ENCODE measurements around the gene DIS3L2.
A peak's percentile ranks its signal among the peaks of the same experiment; 100 is the strongest.

The DIS3L2 gene

DNA sequence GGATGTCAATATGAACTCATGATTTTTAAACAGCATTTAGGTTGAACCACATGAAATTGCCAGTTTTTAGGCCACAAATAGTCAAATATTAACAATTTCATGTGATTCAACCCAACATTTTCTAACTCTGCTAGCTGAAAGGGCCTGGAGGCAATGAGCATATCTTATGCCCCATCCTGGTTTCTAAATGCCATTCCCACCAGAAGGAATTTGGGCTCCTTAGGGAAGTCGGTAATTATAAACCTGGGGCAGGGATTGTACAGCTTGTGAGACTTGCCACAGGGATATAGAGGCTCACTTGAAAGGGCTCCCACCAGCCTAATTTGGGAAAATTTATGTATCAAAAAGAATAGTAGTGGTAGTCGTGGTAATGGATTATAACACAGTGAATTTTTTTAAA lies 238.7 kb downstream of the DIS3L2 start:
- no peak for DNase-seq

DNA sequence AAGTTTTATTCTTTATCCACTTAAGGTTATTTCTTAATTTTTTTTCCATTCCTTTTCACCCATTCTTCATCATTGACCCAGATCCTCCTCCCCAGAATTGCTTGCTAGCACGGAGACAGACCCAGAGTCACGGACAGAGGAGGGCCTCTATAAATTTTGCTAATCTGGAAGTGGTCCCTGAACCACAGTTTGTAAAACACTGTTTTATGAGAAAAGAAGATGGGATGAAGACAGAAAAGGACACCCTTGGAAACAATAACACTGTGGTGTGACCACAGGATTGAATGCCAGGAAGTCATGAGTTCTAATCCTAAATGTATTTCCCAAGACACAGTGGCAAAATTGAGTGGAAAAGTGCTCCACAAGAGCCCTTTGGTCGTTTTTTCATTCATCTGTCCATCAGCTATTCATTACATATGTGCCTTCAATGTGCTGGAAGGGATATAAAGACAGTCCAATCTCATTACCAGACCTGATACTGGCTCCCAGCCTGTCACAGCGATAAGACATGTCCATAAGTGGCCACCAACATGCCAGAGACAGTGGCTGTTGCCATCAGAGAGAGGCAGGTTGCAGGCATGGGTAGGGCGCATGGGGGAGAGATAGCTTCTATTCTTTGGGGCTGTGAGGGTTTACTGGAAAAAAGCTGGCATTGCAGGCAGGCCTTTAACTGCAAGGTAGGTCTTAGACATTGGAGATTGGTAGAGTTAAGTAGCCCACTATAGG lies 241.8 kb downstream of the DIS3L2 start:
- peak; percentile 2 for DNase-seq

DNA sequence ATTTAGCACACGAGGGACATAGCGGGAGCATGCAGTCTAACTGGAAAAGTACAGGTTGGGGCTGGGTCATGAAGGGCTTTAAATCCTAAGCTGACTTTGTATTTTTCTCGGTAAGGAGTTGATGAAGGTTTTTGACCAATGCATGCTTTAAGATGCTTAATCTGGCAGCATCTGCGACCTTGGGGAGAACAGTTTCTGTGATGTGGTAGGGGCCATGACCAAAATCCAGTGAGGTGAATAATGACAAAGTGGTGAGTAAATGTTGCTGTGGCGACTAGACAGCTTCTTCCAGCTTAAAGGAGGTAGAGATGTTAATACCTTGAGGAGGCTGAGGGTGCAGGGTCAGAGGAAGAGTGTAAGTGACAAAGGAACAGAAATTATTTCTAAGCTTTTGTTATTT lies 242.4 kb downstream of the DIS3L2 start:
- DNase-seq = no peak

DNA sequence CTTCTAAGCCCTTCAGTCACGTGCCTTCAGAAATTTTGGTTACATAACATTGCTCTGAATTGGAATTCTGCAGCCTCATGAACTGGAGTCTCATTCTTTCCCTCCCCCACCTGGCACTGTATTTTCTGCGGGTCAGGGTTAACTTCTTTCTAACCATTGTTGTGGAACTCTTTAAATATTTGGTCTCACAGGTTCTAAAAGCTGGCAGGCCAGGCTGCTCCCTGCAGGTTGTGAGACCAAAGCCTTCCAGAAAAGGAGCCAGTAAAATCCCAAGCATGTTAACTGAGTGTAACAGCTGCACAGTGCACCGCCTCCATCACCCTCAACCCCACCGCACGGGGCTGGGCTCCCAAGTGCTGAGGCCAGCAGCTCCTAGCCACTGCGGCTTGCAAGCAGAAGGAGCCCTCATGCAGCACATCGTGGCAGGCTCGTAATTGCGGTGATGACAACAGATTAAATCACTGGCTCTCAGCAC lies 243.0 kb downstream of the DIS3L2 start:
- DNase-seq = no peak

DNA sequence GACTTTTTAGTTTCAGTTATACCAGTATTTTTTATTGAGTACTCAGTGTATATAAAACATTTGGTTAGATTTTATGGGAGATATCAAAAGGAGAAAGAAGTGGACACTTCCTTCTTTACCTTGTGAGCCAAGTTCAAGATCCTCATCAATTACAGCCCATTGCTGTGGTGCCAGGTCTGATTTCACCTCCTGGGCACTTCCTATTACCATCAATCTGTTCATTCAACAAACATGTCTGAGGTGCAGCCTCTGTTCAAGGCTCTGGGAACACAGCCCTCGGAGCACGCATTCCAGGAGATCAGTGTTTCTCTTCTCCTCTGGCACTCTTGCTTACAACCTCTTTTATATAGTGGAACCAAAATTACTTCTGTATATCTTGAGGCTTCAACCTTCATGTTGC lies 245.7 kb downstream of the DIS3L2 start:
- DNase-seq = no peak

DNA sequence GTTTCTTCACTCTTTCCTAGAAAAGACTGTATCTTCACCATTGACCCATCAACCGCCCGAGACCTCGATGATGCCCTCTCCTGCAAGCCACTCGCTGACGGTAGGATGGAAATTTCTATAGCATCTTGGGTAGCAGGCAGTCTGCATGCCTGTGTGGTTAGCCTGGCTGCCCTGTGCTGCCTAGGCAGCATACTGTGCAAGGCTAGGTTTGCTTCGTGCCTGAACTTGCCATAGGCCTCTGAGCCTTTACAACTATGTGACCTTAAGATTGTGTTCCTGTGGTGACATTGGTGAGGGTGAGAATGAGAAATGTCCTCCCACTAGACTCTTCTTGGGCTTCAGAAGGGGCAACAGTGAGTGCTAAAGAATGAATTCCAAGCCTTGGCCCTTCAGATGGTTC lies 248.8 kb downstream of the DIS3L2 start:
- no peak for DNase-seq

DNA sequence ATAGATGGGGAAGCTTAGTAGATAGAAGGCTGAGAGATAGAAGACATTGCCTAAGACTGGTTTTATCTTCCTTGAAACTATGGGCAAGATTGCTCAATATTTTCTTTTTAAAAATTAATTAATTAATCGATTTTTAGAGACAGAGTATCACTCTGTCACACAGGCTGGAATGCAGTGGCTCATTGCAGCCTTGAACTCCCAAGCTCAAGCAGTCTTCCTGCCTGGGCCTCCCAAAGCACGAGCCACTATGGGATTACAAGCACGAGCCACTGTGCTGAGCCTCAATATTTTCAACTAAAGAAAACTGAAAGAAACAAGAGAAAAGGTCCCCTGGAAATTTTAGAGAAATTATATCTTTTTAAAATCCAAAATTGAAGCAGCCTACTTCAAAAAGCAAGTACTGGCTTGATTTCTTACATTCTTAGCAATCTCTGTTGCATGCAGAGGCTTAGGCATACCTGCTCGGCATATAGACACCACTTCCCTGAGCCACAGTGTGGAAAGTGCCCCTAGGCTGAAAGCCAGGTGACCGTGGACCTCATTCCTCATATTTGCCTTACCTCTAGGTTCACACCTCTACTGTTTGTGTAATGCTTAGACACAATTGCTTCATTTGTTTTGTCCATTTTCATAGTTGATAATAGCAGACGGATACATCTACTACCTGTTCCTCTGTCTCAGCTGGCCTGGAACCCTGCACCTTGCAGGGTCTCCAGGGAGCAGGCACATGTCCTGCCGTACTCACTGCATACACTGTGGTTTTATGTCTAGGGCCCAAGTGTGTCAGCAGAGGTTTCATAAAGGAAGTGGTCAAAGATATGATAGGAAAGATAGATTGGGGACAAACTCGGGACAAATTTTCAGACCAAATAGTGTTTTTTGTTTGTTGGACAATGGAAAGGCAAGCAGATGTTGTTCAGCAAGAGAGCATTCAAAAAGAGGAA lies 250.5 kb downstream of the DIS3L2 start:
- DNase-seq = no peak

DNA sequence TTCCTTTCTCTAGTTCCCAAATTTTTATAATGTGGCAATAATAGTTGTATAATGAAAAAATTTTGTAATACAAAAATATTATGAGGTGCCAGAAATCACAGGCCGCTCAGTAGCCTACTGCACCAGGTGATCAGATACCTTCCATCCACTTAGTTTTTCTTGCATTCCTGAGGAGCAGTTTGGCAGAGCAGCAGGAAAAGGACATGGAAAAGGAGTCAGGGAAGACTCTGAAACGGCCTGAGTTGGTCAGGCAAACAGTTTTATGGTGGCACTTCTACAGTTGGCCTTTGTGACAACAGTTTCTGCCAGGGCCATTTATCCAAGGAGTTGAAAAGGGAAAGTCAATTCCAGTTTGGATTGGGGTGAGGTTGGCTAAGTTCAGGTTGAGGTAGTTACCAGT lies 251.7 kb downstream of the DIS3L2 start:
- no peak for DNase-seq

DNA sequence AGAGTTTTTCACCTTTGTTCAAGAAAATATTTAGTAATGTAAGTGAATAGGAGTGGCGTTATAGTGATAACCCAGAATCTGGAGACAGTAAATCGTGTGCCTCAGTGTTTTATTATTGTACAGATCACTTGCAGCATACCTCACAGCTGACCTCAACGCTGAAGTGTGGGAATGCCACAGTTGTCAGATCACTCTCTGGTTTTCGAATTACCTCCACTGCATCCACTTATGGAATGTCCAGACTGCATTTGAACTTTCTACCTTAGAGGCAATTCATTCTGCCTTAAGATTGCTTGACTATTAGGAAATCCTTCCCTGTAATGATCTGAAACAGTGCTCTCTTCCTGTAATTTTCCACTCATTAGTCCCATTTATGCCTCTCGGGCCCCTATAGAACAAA lies 252.5 kb downstream of the DIS3L2 start:
- no peak for DNase-seq

DNA sequence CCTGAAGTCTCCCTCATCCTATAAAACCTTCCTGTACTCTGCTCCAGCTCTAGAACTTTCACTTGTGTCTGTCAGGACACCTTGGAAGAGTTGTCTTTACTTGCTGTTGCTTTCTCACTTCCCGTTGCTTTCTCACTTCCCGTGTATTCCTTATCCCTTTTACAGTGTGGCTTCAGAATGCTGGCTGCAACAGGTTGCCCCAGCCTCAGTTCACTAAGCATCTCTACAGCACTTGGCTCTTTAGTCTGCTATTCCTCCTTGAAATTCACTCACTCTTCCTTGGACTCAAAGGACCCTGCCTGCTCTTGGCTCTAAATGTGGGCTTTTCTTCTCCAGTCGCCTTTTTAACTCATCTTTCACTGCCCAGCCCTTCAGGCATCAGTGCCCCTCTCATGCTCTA lies 254.5 kb downstream of the DIS3L2 start:
- no peak for DNase-seq

DNA sequence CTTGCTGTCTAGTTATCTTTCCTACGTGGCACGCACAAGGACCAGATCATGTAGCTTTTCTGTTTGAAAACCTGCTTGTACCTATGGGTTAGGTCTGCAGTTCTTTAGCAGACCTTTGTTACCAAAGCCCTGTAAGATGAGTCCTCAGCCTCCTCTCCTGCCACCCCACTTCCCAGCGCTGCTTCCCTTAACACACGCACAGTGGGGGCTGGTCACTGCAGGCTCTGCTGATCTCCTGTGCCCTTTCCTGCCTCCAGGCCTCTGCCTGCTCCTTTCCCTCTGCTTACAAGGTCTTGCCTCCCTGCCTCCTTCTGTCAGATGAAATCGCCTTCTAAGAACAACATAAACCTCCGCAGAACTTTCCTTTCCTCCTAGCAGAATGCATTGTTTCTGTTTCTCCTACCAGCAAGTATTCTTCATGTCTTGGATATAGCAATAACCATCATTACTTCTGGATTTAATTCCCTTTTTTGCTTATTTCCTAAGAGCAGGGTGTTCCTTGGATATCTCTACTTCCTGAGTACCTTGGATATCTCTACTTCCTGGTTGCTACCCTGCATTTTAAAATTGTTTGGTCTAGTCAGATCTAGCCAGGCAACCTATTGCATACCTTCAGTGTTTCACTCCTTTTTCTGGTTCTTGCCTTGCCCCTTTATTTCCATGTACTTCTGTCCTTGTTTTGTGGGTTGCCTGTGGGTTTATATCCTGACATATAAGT lies 257.4 kb downstream of the DIS3L2 start:
- DNase-seq = no peak

DNA sequence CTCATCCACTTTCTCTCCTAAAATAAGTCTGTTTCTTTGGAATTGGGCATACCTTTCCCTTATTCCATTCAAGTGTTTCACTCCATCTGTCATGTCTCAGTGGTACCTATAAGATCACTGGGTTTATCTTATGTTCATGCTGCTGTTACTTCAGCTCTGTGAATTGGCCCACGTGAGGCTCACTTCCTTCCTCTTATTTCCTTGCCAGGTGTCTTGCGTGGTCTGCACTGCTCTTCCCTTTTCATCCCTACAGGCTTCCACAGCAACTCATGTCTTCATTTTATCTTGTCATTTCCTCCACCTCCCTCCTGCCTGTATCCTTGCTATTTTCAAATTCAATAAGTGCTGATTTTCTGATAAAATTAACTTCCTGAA lies 258.0 kb downstream of the DIS3L2 start:
- no peak for DNase-seq

DNA sequence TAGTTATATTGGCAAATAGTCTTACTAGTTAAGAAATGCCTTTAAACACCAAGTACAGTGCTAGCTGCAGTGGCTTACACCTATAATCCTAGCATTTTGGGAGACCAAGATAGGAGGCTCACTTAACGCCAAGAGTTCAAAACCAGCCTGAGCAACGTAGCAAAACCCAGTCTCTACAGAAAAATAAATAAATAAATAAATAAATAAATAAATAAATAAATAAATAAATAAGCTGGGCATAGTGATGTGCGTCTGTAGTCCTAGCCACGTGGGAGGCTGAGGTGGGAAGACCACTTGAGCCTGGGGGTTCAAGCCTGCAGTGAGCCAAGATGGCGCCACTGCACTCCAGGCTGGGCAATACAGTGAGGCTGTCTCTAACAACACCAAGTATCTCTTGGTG lies 258.4 kb downstream of the DIS3L2 start:
- no peak for DNase-seq

DNA sequence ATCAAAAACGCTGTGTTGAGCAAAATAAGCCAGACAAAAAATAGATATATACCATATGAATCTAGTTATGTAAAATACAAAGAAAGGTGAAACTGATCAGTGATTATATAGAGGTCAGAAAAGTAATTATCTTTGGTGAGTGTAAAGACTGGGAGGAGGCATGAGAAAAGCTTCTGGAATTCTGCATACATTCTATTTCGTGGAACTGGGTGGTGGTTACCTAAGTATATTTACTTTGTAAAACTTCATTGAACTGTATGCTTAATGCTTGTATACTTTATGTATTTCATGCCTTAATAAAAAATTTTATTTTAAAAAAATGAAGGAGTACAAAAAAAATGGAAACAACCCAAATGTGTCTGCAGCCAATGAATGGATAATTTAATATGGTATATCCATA lies 263.9 kb downstream of the DIS3L2 start:
- no peak for DNase-seq

DNA sequence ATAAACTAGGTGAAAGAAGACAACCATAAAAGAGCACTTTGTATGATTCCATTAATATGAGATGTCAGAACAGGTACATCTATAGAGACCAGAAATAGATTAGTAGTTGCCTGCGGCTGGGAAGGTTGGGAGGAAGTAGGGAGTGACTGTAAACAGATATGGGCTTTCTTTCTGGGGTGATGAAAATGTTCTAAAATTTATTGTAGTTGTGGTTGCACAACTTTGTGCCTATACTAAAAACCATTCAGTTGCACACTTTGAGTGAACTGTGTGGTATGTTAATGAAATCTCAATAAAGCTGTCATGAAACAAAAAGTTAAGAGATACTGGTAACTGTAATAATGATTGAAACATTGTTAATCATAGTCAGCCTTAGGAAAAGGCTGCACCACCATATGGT lies 264.4 kb downstream of the DIS3L2 start:
- DNase-seq = no peak

DNA sequence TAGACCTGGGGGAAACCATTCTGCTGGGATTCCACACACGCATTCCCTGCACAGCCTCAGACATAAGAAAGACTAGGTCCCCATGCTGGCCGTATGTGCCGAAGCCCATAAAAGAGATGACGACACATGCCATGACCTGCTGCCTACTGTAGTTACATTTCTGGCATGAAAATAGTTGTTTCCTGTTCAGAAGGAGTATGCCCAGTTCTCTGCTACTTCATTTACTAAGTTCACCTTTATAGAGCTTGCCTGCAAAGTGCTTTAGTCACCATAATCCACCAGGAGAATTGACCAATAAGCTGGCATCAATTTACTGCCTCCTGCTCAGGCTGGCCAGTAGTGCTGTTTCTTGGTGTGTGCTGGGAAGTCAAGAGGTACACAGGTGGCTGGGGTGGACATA lies 266.8 kb downstream of the DIS3L2 start:
- no peak for DNase-seq

DNA sequence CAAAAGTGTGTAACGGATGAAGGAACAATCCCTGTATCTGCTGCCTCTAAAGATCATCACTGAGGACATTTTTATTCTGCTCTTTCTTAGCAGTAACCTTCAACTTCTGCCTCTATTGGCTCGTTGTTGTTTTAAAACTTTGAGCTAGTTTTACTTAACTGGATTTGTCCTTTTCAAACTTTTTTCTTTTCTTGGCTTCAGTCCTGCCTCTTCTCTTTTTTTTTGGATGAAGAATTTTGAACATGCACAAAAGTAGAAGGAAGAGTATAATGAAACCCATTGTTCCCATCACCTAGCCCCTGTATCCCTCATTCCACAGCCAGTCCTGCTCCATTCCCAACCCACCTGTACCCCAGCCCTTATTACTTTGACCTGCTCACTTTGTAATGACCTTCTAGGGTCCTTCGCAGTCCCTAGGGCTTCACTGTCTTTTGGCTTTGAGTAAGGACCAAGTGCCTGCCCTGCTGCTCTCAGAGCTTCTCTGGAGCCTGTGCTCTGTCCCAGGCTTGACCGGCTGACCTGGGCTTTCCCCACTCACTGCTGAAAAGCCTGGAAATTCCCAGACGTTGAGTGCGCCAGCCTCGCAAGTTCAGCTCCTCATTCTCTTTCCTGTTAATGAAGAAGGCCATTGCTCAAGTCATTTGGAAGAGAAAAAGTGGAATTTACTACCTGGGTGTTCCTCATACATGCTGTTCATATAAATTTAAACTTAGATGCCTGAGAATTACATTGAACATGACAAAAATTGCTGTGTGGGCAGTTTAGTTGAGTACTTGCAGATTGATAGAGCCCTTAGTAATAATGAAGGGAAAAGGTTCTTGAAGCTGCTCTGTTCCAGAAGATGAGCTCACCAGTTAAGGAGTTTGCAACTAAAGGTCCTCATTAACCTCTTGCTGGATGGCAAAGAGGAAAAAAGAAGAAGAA lies 267.7 kb downstream of the DIS3L2 start:
- no peak for DNase-seq

DNA sequence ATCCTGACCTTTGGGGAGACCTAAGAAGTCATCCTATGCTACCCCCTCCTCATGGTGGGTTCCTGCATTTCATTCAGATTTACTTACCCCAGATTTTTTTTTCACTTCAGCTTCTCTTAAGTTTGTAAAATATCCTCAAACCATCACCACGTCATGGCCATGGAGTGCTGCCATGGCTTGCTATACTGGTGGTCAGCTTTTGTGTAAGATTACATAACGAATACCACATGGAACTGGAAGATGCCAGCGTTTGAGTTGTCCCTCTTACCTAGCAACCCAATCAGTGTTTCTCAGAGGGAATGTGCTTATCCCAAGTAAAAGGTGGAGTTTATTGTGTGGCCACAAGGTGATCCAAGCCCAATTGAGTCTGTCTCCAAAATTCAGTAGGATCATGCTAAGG lies 268.4 kb downstream of the DIS3L2 start:
- DNase-seq = no peak

DNA sequence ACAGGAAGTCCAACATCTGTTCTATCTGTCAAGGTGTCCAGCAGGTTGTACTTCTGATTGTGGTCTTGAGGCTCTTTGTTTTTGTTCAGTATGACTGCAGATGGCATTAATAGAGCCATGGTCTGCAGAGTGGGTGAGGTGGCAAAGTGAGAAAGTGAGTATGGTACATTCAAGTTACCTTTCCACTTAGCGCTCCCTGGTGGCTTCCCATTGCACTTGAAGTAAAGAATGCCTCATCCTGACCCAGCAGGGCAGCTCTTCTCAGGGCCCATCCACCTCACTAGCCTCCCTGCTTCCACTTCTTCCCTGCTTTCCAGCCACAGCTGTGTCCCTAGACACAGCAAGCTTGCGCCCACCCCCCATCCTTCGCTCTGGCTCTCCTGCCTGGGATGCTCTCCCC lies 269.0 kb downstream of the DIS3L2 start:
- peak; percentile 6 for DNase-seq

DNA sequence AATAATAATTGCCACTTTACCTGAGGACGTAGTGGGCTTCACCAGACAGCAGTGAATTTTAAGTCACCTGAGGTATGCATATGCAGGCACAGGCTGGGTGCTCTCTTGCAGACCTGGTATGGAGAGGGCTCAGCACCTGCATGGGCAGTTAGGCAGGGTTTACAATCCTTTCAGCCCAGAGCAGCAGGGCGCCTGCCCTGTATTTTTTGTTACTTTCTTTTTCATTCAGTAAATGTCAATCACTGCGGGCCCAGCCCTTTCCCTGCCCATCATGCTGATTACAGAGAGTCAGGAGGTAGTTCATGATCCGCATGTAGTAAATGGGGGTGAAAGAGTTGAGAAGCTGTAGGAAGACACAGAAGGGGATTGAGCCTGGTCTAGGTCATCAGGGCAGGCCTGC lies 270.0 kb downstream of the DIS3L2 start:
- DNase-seq = no peak

DNA sequence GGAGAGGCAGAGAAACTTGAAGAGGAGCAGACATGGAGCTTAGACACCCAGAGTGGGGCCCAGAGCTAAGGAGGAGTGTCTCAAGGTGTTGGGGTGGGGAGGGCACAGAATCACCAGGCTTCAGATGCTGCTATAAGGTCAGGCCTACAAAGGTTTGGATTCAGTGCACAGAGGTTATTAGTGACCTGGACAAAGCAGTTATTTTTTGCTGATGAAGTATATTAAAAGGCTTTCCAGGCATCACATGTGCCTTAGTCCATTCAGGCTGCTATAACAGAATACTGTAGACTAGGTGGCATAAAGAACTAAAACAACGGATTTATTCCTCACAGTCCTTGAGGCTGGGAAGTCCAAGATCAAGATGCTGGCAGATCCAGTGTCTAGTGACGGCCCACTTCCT lies 271.4 kb downstream of the DIS3L2 start:
- no peak for DNase-seq

DNA sequence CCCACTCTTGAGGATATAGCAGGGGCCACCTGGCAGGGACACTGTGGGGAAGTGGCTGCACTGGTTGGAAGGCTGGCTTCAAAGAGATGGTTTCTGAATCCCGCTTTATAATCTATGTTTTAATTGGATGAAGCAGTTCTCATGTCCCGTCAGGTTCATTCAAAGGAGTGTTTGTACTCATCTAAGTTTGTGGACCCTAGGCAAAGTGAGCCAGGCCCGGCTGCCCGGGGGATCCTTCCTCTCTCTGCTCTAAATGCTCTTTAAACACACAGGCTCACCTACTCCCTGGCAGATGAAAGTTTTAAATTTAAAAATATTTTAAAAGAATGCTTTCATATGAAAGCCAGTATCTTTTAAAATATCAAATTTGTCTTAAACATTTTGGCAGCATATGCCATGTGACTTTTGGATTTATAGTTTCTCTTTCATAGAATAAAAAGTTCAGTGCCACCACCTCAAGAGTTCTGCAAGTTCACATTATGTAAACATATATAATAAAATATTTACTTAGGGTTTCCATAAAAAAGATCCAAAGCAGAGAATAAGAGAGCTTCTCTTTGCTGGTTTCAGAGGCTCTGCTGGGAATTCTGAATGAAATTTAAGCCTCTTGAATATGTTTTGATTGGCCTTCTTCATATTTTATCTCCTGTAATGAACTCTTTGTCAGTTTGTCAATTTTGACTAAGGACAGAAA lies 273.6 kb downstream of the DIS3L2 start:
- no peak for DNase-seq

Data from fibroblast of skin of back (primary cell).